SU-DHL-6 (cell line): ENCODE results near the gene RINT1.

Source experiments
- EZH2phosphoT487 ChIP-seq: fragments of 200-600 bp; sonication (generic), shearing (Covaris generic); conservative IDR thresholded peaks from 2 replicates; pipeline ENCODE4 v1.6.1; 2018; ENCODE audit warnings: mild to moderate bottlenecking, antibody characterized with exemption, low read length, moderate library complexity, mixed read lengths
- TF ChIP-seq, protein P1 (sequence below): fragments of 200-600 bp; sonication (generic); IDR thresholded peaks from one replicate; pipeline ENCODE4 v1.5.1; 2017; ENCODE audit warnings: antibody characterized with exemption, mild to moderate bottlenecking, low read length, moderate library complexity; ENCODE audit not compliant: insufficient read depth, poor library complexity, severe bottlenecking

DNA sequence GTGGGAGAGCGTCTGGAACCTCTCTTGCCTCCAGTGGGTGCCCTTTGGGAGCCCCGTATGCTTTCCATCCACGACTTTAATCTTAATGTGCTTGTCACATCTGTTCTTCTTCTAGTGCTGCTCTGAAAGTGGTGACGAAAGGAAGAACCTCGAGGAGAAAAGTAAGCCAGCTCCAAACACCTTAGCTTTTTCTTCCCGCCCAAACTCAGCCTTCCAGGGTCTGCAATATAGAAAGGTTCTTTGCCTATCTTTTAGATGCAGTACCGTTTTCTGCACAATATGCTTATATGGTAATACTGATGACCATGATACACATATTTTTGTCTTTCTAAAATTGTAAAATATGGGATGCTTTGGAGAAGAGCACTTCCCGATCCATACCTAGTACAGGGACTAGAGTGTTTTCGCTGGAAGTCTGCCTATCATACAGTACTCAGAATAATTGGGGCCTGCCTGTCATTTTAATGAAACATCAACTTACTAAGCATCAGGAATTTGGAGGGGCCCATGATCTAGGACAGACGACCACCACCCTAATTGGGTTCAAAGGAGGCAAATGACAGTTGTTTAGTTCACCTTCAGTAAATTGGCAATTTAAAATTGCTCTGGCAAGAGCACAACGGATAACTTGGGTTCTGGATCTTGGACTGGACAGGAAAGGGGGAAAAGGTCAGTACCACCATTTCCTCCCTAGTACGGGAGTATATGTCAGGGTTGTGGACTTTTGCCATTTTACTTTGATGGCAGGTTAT is 884 bp downstream of the RINT1 start:
- TF ChIP-seq, protein P1, sequence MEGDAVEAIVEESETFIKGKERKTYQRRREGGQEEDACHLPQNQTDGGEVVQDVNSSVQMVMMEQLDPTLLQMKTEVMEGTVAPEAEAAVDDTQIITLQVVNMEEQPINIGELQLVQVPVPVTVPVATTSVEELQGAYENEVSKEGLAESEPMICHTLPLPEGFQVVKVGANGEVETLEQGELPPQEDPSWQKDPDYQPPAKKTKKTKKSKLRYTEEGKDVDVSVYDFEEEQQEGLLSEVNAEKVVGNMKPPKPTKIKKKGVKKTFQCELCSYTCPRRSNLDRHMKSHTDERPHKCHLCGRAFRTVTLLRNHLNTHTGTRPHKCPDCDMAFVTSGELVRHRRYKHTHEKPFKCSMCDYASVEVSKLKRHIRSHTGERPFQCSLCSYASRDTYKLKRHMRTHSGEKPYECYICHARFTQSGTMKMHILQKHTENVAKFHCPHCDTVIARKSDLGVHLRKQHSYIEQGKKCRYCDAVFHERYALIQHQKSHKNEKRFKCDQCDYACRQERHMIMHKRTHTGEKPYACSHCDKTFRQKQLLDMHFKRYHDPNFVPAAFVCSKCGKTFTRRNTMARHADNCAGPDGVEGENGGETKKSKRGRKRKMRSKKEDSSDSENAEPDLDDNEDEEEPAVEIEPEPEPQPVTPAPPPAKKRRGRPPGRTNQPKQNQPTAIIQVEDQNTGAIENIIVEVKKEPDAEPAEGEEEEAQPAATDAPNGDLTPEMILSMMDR: no peak
- no peak for TF ChIP-seq EZH2phosphoT487
